ENCODE measurements around the gene USP33.

DNA sequence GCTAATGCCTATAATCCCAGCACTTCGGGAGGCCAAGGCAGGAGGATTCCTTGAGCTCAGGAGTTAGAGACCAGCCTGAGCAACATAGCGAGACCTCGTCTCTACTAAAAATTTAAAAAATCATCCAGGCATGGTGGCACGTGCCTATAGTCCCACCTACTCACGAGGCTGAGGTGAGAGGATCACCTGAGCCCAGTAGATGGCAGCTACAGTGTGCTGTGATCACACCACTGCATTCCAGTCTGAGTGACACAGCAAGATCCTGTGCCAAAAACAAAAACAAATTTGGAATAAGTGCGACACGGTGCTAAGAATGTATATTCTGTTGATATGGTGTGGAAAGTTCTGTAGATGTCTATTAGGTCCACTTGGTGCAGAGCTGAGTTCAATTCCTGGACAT is 15.1 kb downstream of the USP33 start:
- no peak for TF ChIP-seq ZNF121 (CRISPR knock-in tag; IDR thresholded peaks at IDR 0.05)
- no peak for TF ChIP-seq HMGXB4 (CRISPR knock-in tag; IDR thresholded peaks at IDR 0.05)
- TF ChIP-seq CREB1 (CRISPR knock-in tag; IDR thresholded peaks at IDR 0.05) = no peak
- TF ChIP-seq, protein P1, sequence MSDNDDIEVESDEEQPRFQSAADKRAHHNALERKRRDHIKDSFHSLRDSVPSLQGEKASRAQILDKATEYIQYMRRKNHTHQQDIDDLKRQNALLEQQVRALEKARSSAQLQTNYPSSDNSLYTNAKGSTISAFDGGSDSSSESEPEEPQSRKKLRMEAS (CRISPR knock-in tag; IDR thresholded peaks at IDR 0.05) = no peak
- no peak for TF ChIP-seq USF1 (CRISPR knock-in tag; IDR thresholded peaks at IDR 0.05)
- no peak for TF ChIP-seq CTCF (IDR thresholded peaks at IDR 0.05)
- TF ChIP-seq RELA (CRISPR knock-in tag; IDR thresholded peaks at IDR 0.05; ENCODE audit: borderline replicate concordance) = no peak
- TF ChIP-seq JUN (CRISPR knock-in tag; IDR thresholded peaks at IDR 0.05) = no peak
- no peak for TF ChIP-seq FOXP1 (CRISPR knock-in tag; IDR thresholded peaks at IDR 0.05; ENCODE audit: borderline replicate concordance)
- no peak for TF ChIP-seq E2F1 (CRISPR knock-in tag; IDR thresholded peaks at IDR 0.05)
- TF ChIP-seq MXD4 (CRISPR knock-in tag; IDR thresholded peaks at IDR 0.05; ENCODE audit: borderline replicate concordance) = no peak
- no peak for TF ChIP-seq FOXK1 (CRISPR knock-in tag; IDR thresholded peaks at IDR 0.05)
- no peak for TF ChIP-seq ZNF416 (CRISPR knock-in tag; IDR thresholded peaks at IDR 0.05)

All from WTC11 (cell line).